ENCODE measurements around the gene RAB1B.
A peak's percentile ranks its signal among the peaks of the same experiment; 100 is the strongest.

Gene RAB1B

GRCh38 chr11:66222358-66223149, 45.9 kb upstream of the RAB1B start:
- H3K27ac ChIP-seq (ENCODE audit: low read depth, low read length), result peak overlapping the region; percentile 45
- no peak overlapping the region for H3K4me3 ChIP-seq (ENCODE audit: low read length)
- peaks cover 45% of the 10 kb centered on the region for H3K36me3 ChIP-seq (ENCODE audit: control insufficient read depth, low read length)
- H3K27me3 ChIP-seq (ENCODE audit: control insufficient read depth, low read length), result no peaks in the 10 kb centered on the region
- peaks cover 6% of the 10 kb centered on the region for H3K4me1 ChIP-seq (ENCODE audit: control insufficient read depth, low read length)
- H3K4me2 ChIP-seq (ENCODE audit: low read length), result peak overlapping the region; percentile 40
- no peaks in the 10 kb centered on the region for H3K9me3 ChIP-seq (ENCODE audit: control insufficient read depth, insufficient read depth, low read length)
- peaks cover 4% of the 10 kb centered on the region for H3F3A ChIP-seq (ENCODE audit: control insufficient read depth, insufficient read depth)
- no peaks in the 10 kb centered on the region for H3K9me2 ChIP-seq (replicated peaks; ENCODE audit: control insufficient read depth, low read length)
- TF ChIP-seq CTCF (IDR thresholded peaks at IDR 0.05; ENCODE audit: low read depth, low read length, poor library complexity, severe bottlenecking), result peak; percentile 99
- TF ChIP-seq EZH2phosphoT487 (IDR thresholded peaks at IDR 0.05; ENCODE audit: borderline replicate concordance, low read length), result no peak
- no peaks in the 10 kb centered on the region for H3K79me2 ChIP-seq (ENCODE audit: control insufficient read depth, low read length)
- no peaks in the 10 kb centered on the region for H4K20me1 ChIP-seq (ENCODE audit: control insufficient read depth, insufficient read depth, low read depth, low read length)

- H3K79me2 ChIP-seq (ENCODE audit: control insufficient read depth, low read length), result no peaks in the 10 kb centered on the region
- H3K9me3 ChIP-seq (ENCODE audit: control insufficient read depth, insufficient read depth, low read length), result no peaks in the 10 kb centered on the region
- no peak overlapping the region for H3K4me3 ChIP-seq (ENCODE audit: low read length)
- no peak for TF ChIP-seq EZH2phosphoT487 (IDR thresholded peaks at IDR 0.05; ENCODE audit: borderline replicate concordance, low read length)
- no peak for TF ChIP-seq CTCF (IDR thresholded peaks at IDR 0.05; ENCODE audit: low read depth, low read length, poor library complexity, severe bottlenecking)
- H3F3A ChIP-seq (ENCODE audit: control insufficient read depth, insufficient read depth), result peaks cover 4% of the 10 kb centered on the region
- no peaks in the 10 kb centered on the region for H4K20me1 ChIP-seq (ENCODE audit: control insufficient read depth, insufficient read depth, low read depth, low read length)
- H3K4me2 ChIP-seq (ENCODE audit: low read length), result no peak overlapping the region
- peaks cover 43% of the 10 kb centered on the region for H3K36me3 ChIP-seq (ENCODE audit: control insufficient read depth, low read length)
- H3K9me2 ChIP-seq (replicated peaks; ENCODE audit: control insufficient read depth, low read length), result no peaks in the 10 kb centered on the region
- H3K27me3 ChIP-seq (ENCODE audit: control insufficient read depth, low read length), result no peaks in the 10 kb centered on the region
- H3K4me1 ChIP-seq (ENCODE audit: control insufficient read depth, low read length), result peaks cover 6% of the 10 kb centered on the region
- H3K27ac ChIP-seq (ENCODE audit: low read depth, low read length), result no peak overlapping the region
Observed at GRCh38 chr11:66224226-66224855, 44.1 kb upstream of the RAB1B start.

GRCh38 chr11:66225066-66225465, 43.4 kb upstream of the RAB1B start:
- H3K27ac ChIP-seq (ENCODE audit: low read depth, low read length), result no peak overlapping the region
- no peak overlapping the region for H3K4me2 ChIP-seq (ENCODE audit: low read length)
- TF ChIP-seq CTCF (IDR thresholded peaks at IDR 0.05; ENCODE audit: low read depth, low read length, poor library complexity, severe bottlenecking) (no peak), EZH2phosphoT487 (IDR thresholded peaks at IDR 0.05; ENCODE audit: borderline replicate concordance, low read length) (no peak)
- H3K4me3 ChIP-seq (ENCODE audit: low read length), result no peak overlapping the region
- no peaks in the 10 kb centered on the region for H3K79me2 ChIP-seq (ENCODE audit: control insufficient read depth, low read length)
- H4K20me1 ChIP-seq (ENCODE audit: control insufficient read depth, insufficient read depth, low read depth, low read length), result no peaks in the 10 kb centered on the region
- peaks cover 39% of the 10 kb centered on the region for H3K36me3 ChIP-seq (ENCODE audit: control insufficient read depth, low read length)
- no peaks in the 10 kb centered on the region for H3K9me3 ChIP-seq (ENCODE audit: control insufficient read depth, insufficient read depth, low read length)
- peaks cover 6% of the 10 kb centered on the region for H3K4me1 ChIP-seq (ENCODE audit: control insufficient read depth, low read length)
- no peaks in the 10 kb centered on the region for H3K27me3 ChIP-seq (ENCODE audit: control insufficient read depth, low read length)
- peaks cover 4% of the 10 kb centered on the region for H3F3A ChIP-seq (ENCODE audit: control insufficient read depth, insufficient read depth)
- no peaks in the 10 kb centered on the region for H3K9me2 ChIP-seq (replicated peaks; ENCODE audit: control insufficient read depth, low read length)

Measured in DOHH2 (cell line).